ENCODE data around the gene PLA2G2C.

PLA2G2C gene

GRCh38 chr1:20120796-20121195 lies 65.5 kb downstream of the PLA2G2C start:
- Histone ChIP-seq H2AK5ac (ENCODE audit: low read length) (no peak overlapping the region), H3K79me2 (ENCODE audit: control insufficient read depth, insufficient read depth, low read length) (no peaks in the 10 kb centered on the region), H3K18ac (ENCODE audit: low read length) (no peak overlapping the region), H4K5ac (ENCODE audit: low read length) (no peak overlapping the region), H2BK5ac (ENCODE audit: low read length) (no peak overlapping the region), H3K4me3 (ENCODE audit: low read length) (no peak overlapping the region), H4K8ac (ENCODE audit: low read depth, low read length) (no peak overlapping the region), H3K9ac (ENCODE audit: low read length) (no peak overlapping the region), H3K79me1 (ENCODE audit: low read length) (no peaks in the 10 kb centered on the region), H3K23ac (ENCODE audit: low read length) (no peak overlapping the region), H3K4me2 (ENCODE audit: low read length) (no peak overlapping the region), H3K4me1 (ENCODE audit: control insufficient read depth, low read depth, low read length) (no peaks in the 10 kb centered on the region), H3K27ac (ENCODE audit: low read depth, low read length) (no peak overlapping the region), H3K4ac (ENCODE audit: low read depth, low read length) (no peak overlapping the region), H2BK15ac (replicated peaks; ENCODE audit: low read depth) (no peak overlapping the region), H3K56ac (ENCODE audit: low read length) (no peak overlapping the region), H3K27me3 (ENCODE audit: insufficient read depth, low read length, poor library complexity) (no peaks in the 10 kb centered on the region), H2BK120ac (ENCODE audit: low read depth, low read length) (no peak overlapping the region), H3K36me3 (ENCODE audit: control insufficient read depth, insufficient read depth, low read length) (no peaks in the 10 kb centered on the region)
- no peak for DNase-seq
- WGBS (ENCODE audit: extremely low coverage, insufficient coverage, low lambda C conversion rate), result no CpG with 5 or more reads among the region's 4 CpGs

GRCh38 chr1:20119347-20119746 lies 67.0 kb downstream of the PLA2G2C start, which contains the start of gene PLA2G2D:
PLA2G2D (minus strand) TSS chr1:20119536; CDS start chr1:20119498, 38 bp downstream.
- Histone ChIP-seq H2BK120ac (ENCODE audit: low read depth, low read length) (no peak within 1 kb of the TSS), H3K4ac (ENCODE audit: low read depth, low read length) (no peak within 1 kb of the TSS), H3K56ac (ENCODE audit: low read length) (no peak within 1 kb of the TSS), H3K27ac (ENCODE audit: low read depth, low read length) (no peak within 1 kb of the TSS), H2BK15ac (replicated peaks; ENCODE audit: low read depth) (no peak within 1 kb of the TSS), H3K4me3 (ENCODE audit: low read length) (no peak within 1 kb of the TSS), H3K27me3 (ENCODE audit: insufficient read depth, low read length, poor library complexity) (no peaks in the 10 kb centered on the region), H4K8ac (ENCODE audit: low read depth, low read length) (no peak within 1 kb of the TSS), H3K23ac (ENCODE audit: low read length) (no peak within 1 kb of the TSS), H3K36me3 (ENCODE audit: control insufficient read depth, insufficient read depth, low read length) (no peaks in the 10 kb centered on the region), H3K79me1 (ENCODE audit: low read length) (no peaks in the 10 kb centered on the region), H2AK5ac (ENCODE audit: low read length) (no peak within 1 kb of the TSS), H3K4me2 (ENCODE audit: low read length) (no peak within 1 kb of the TSS), H3K4me1 (ENCODE audit: control insufficient read depth, low read depth, low read length) (no peaks in the 10 kb centered on the region), H3K18ac (ENCODE audit: low read length) (no peak within 1 kb of the TSS), H2BK5ac (ENCODE audit: low read length) (no peak within 1 kb of the TSS), H3K79me2 (ENCODE audit: control insufficient read depth, insufficient read depth, low read length) (no peaks in the 10 kb centered on the region), H4K5ac (ENCODE audit: low read length) (no peak within 1 kb of the TSS), H3K9ac (ENCODE audit: low read length) (no peak within 1 kb of the TSS)
- DNase-seq, result no peak
- no CpG with 5 or more reads among the region's 2 CpGs for WGBS (ENCODE audit: extremely low coverage, insufficient coverage, low lambda C conversion rate)

- H3K36me3 ChIP-seq (ENCODE audit: control insufficient read depth, insufficient read depth, low read length), result no peaks in the 10 kb centered on the region
- H3K4me3 ChIP-seq (ENCODE audit: low read length), result no peak overlapping the region
- DNase-seq, result no peak
- no peak overlapping the region for H4K8ac ChIP-seq (ENCODE audit: low read depth, low read length)
- H3K27me3 ChIP-seq (ENCODE audit: insufficient read depth, low read length, poor library complexity), result no peaks in the 10 kb centered on the region
- H4K5ac ChIP-seq (ENCODE audit: low read length), result no peak overlapping the region
- H3K4me2 ChIP-seq (ENCODE audit: low read length), result no peak overlapping the region
- no peaks in the 10 kb centered on the region for H3K79me1 ChIP-seq (ENCODE audit: low read length)
- H3K23ac ChIP-seq (ENCODE audit: low read length), result no peak overlapping the region
- H3K56ac ChIP-seq (ENCODE audit: low read length), result no peak overlapping the region
- no peak overlapping the region for H3K4ac ChIP-seq (ENCODE audit: low read depth, low read length)
- no peak overlapping the region for H2BK120ac ChIP-seq (ENCODE audit: low read depth, low read length)
- no peak overlapping the region for H3K27ac ChIP-seq (ENCODE audit: low read depth, low read length)
- no peaks in the 10 kb centered on the region for H3K79me2 ChIP-seq (ENCODE audit: control insufficient read depth, insufficient read depth, low read length)
- no peak overlapping the region for H3K9ac ChIP-seq (ENCODE audit: low read length)
- no peak overlapping the region for H2BK5ac ChIP-seq (ENCODE audit: low read length)
- H2BK15ac ChIP-seq (replicated peaks; ENCODE audit: low read depth), result no peak overlapping the region
- no peaks in the 10 kb centered on the region for H3K4me1 ChIP-seq (ENCODE audit: control insufficient read depth, low read depth, low read length)
- no peak overlapping the region for H2AK5ac ChIP-seq (ENCODE audit: low read length)
- H3K18ac ChIP-seq (ENCODE audit: low read length), result no peak overlapping the region
Measured at GRCh38 chr1:20117236-20117635, 69.1 kb downstream of the PLA2G2C start.

- no peak overlapping the region for H3K18ac ChIP-seq (ENCODE audit: low read length)
- H4K5ac ChIP-seq (ENCODE audit: low read length), result no peak overlapping the region
- H4K8ac ChIP-seq (ENCODE audit: low read depth, low read length), result no peak overlapping the region
- H3K4me2 ChIP-seq (ENCODE audit: low read length), result no peak overlapping the region
- H3K56ac ChIP-seq (ENCODE audit: low read length), result no peak overlapping the region
- WGBS (ENCODE audit: extremely low coverage, insufficient coverage, low lambda C conversion rate), result no CpG with 5 or more reads among the region's 7 CpGs
- H3K9ac ChIP-seq (ENCODE audit: low read length), result no peak overlapping the region
- H3K36me3 ChIP-seq (ENCODE audit: control insufficient read depth, insufficient read depth, low read length), result no peaks in the 10 kb centered on the region
- no peak overlapping the region for H2BK5ac ChIP-seq (ENCODE audit: low read length)
- no peak overlapping the region for H3K4me3 ChIP-seq (ENCODE audit: low read length)
- H3K79me2 ChIP-seq (ENCODE audit: control insufficient read depth, insufficient read depth, low read length), result no peaks in the 10 kb centered on the region
- H2AK5ac ChIP-seq (ENCODE audit: low read length), result no peak overlapping the region
- H3K27ac ChIP-seq (ENCODE audit: low read depth, low read length), result no peak overlapping the region
- no peaks in the 10 kb centered on the region for H3K79me1 ChIP-seq (ENCODE audit: low read length)
- H2BK120ac ChIP-seq (ENCODE audit: low read depth, low read length), result no peak overlapping the region
- DNase-seq, result no peak
- H2BK15ac ChIP-seq (replicated peaks; ENCODE audit: low read depth), result no peak overlapping the region
- no peaks in the 10 kb centered on the region for H3K4me1 ChIP-seq (ENCODE audit: control insufficient read depth, low read depth, low read length)
- no peak overlapping the region for H3K23ac ChIP-seq (ENCODE audit: low read length)
- no peaks in the 10 kb centered on the region for H3K27me3 ChIP-seq (ENCODE audit: insufficient read depth, low read length, poor library complexity)
- no peak overlapping the region for H3K4ac ChIP-seq (ENCODE audit: low read depth, low read length)
Measured at GRCh38 chr1:20115916-20116315, 70.4 kb downstream of the PLA2G2C start.

- H3K36me3 ChIP-seq (ENCODE audit: control insufficient read depth, insufficient read depth, low read length), result no peaks in the 10 kb centered on the region
- no peaks in the 10 kb centered on the region for H3K4me1 ChIP-seq (ENCODE audit: control insufficient read depth, low read depth, low read length)
- H2AK5ac ChIP-seq (ENCODE audit: low read length), result no peak overlapping the region
- no peak overlapping the region for H3K4me3 ChIP-seq (ENCODE audit: low read length)
- no peak overlapping the region for H3K4ac ChIP-seq (ENCODE audit: low read depth, low read length)
- H2BK120ac ChIP-seq (ENCODE audit: low read depth, low read length), result no peak overlapping the region
- H3K9ac ChIP-seq (ENCODE audit: low read length), result no peak overlapping the region
- no peak overlapping the region for H2BK15ac ChIP-seq (replicated peaks; ENCODE audit: low read depth)
- H4K5ac ChIP-seq (ENCODE audit: low read length), result no peak overlapping the region
- H4K8ac ChIP-seq (ENCODE audit: low read depth, low read length), result no peak overlapping the region
- no peak overlapping the region for H3K56ac ChIP-seq (ENCODE audit: low read length)
- H3K18ac ChIP-seq (ENCODE audit: low read length), result no peak overlapping the region
- no peaks in the 10 kb centered on the region for H3K79me2 ChIP-seq (ENCODE audit: control insufficient read depth, insufficient read depth, low read length)
- no peaks in the 10 kb centered on the region for H3K27me3 ChIP-seq (ENCODE audit: insufficient read depth, low read length, poor library complexity)
- H3K23ac ChIP-seq (ENCODE audit: low read length), result no peak overlapping the region
- H3K79me1 ChIP-seq (ENCODE audit: low read length), result no peaks in the 10 kb centered on the region
- H3K27ac ChIP-seq (ENCODE audit: low read depth, low read length), result no peak overlapping the region
- no peak for DNase-seq
- WGBS (ENCODE audit: extremely low coverage, insufficient coverage, low lambda C conversion rate), result no CpG with 5 or more reads among the region's 4 CpGs
- no peak overlapping the region for H3K4me2 ChIP-seq (ENCODE audit: low read length)
- H2BK5ac ChIP-seq (ENCODE audit: low read length), result no peak overlapping the region
Measured at GRCh38 chr1:20115479-20115878, 70.8 kb downstream of the PLA2G2C start.

- no peak overlapping the region for H3K4me3 ChIP-seq (ENCODE audit: low read length)
- H3K4me1 ChIP-seq (ENCODE audit: control insufficient read depth, low read depth, low read length), result no peaks in the 10 kb centered on the region
- H3K4me2 ChIP-seq (ENCODE audit: low read length), result no peak overlapping the region
- H3K9ac ChIP-seq (ENCODE audit: low read length), result no peak overlapping the region
- H2BK120ac ChIP-seq (ENCODE audit: low read depth, low read length), result no peak overlapping the region
- no peak overlapping the region for H3K27ac ChIP-seq (ENCODE audit: low read depth, low read length)
- H4K8ac ChIP-seq (ENCODE audit: low read depth, low read length), result no peak overlapping the region
- H4K5ac ChIP-seq (ENCODE audit: low read length), result no peak overlapping the region
- no peaks in the 10 kb centered on the region for H3K27me3 ChIP-seq (ENCODE audit: insufficient read depth, low read length, poor library complexity)
- H3K36me3 ChIP-seq (ENCODE audit: control insufficient read depth, insufficient read depth, low read length), result no peaks in the 10 kb centered on the region
- no peak overlapping the region for H2AK5ac ChIP-seq (ENCODE audit: low read length)
- H2BK5ac ChIP-seq (ENCODE audit: low read length), result no peak overlapping the region
- no CpG with 5 or more reads among the region's 15 CpGs for WGBS (ENCODE audit: extremely low coverage, insufficient coverage, low lambda C conversion rate)
- H3K23ac ChIP-seq (ENCODE audit: low read length), result no peak overlapping the region
- H3K79me1 ChIP-seq (ENCODE audit: low read length), result no peaks in the 10 kb centered on the region
- no peak overlapping the region for H3K4ac ChIP-seq (ENCODE audit: low read depth, low read length)
- H3K79me2 ChIP-seq (ENCODE audit: control insufficient read depth, insufficient read depth, low read length), result no peaks in the 10 kb centered on the region
- peak overlapping the region; percentile 42 for H3K56ac ChIP-seq (ENCODE audit: low read length)
- no peak for DNase-seq
- no peak overlapping the region for H2BK15ac ChIP-seq (replicated peaks; ENCODE audit: low read depth)
- no peak overlapping the region for H3K18ac ChIP-seq (ENCODE audit: low read length)
Measured at GRCh38 chr1:20114021-20114648, 72.2 kb downstream of the PLA2G2C start.

Data from mesendoderm (in vitro differentiated cells).